Neural progenitor cell (in vitro differentiated cells): ENCODE measurements around the gene SLC2A9.

Experiments used
- CTCF ChIP-seq: fragments of 200-600 bp; sonication (generic); IDR thresholded peaks from 2 replicates; pipeline ENCODE4 v1.5.1; 2017; ENCODE audit warnings: antibody characterized with exemption, mild to moderate bottlenecking
- EZH2 ChIP-seq: fragments of 200-600 bp; sonication (generic); IDR thresholded peaks from 2 replicates; pipeline ENCODE4 v1.6.1; 2017; ENCODE audit warnings: antibody characterized with exemption, mild to moderate bottlenecking, moderate library complexity

DNA sequence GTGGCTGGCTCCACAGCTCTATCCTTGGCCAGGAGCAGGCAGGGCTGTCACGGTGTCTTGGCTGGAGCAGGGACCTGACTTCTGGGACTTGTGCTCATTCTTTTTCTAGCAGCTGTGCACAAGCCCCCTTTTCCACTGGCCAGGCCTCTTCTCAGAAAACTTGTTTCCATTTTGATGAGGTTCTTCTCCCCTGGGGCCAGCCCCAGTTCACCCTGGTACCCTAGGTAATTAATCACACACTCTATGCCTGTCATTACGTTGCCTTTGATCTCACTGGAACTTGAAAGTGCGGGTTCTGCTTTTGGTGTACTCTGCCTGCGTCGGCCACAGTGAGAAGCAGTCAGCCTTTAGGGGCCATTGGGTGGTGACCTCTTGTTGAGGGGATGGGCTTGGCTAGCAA is 213.2 kb downstream of the SLC2A9 start:
- TF ChIP-seq EZH2 (no peak), CTCF (no peak)
